K562 (cell line): ENCODE data around the gene ANKRD13B.

ENCODE experiments used
- CEBPB ChIP-seq: fragments of 450-650 bp; IDR thresholded peaks from 2 replicates; pipeline ENCODE4 v1.6.1; 2016; ENCODE audit warnings: missing genetic modification characterization, missing compliant biosample characterization
- PCBP1 ChIP-seq: fragments of 200-400 bp; formaldehyde crosslinking; IDR thresholded peaks from 2 replicates; pipeline ENCODE4 v1.6.1; 2018; ENCODE audit warnings: mild to moderate bottlenecking, low read depth, low read length; ENCODE audit not compliant: poor library complexity, severe bottlenecking

- TF ChIP-seq CEBPB (tag) (no peak), PCBP1 (no peak)
Observed at GRCh38 chr17:29569245-29569950, 23.5 kb upstream of the ANKRD13B start.
